ENCODE data around the gene RPL39L.

- TF ChIP-seq CTCF (conservative IDR thresholded peaks at IDR 0.05) (no peak), ZFX (IDR thresholded peaks at IDR 0.05) (no peak)
These were observed 8.8 kb downstream of the RPL39L start for GRCh38 chr3:187130346-187131066.

Data from C4-2B (cell line).